Measurements from ENCODE around the gene NR1D2.

NR1D2 gene

DNA sequence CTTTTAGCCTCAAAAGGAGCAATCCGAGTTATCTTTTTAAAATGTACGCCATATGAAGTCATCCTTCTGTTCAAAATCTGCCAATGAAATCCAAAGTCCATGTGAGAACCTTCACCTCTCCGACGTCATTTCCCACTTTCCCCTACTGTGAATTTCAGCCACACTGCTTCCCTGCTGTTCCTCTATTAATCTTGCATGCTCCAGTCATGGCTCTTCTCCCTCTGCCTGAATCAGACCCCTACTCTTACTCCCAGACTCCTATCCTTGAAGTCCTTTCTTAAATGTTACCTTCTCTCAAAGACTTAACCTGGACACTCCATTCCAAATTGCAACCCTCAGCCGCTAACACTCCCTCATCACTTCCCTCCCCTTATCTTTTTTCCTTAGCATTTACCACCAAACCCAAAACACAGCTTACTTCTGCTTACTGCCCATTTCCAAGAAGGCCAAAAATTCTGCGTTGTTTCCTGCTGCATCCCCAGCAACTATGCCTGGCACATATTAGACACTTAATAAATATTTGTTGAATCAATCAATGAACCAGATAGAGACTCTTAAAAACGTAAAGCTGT, 29.5 kb upstream of the NR1D2 start (continued):
- TF ChIP-seq, protein P1, sequence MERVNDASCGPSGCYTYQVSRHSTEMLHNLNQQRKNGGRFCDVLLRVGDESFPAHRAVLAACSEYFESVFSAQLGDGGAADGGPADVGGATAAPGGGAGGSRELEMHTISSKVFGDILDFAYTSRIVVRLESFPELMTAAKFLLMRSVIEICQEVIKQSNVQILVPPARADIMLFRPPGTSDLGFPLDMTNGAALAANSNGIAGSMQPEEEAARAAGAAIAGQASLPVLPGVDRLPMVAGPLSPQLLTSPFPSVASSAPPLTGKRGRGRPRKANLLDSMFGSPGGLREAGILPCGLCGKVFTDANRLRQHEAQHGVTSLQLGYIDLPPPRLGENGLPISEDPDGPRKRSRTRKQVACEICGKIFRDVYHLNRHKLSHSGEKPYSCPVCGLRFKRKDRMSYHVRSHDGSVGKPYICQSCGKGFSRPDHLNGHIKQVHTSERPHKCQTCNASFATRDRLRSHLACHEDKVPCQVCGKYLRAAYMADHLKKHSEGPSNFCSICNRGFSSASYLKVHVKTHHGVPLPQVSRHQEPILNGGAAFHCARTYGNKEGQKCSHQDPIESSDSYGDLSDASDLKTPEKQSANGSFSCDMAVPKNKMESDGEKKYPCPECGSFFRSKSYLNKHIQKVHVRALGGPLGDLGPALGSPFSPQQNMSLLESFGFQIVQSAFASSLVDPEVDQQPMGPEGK (tag by site-specific recombination; IDR thresholded peaks at IDR 0.05) = 0 out of 2 replicates have a peak, but pooled peaks have one; percentile 32
- peak; percentile 89 for TF ChIP-seq ZNF366 (tag by site-specific recombination; conservative IDR thresholded peaks at IDR 0.05)
- TF ChIP-seq ZNF558 (tag by site-specific recombination; IDR thresholded peaks at IDR 0.05) = 0 out of 2 replicates have a peak, but pooled peaks have one; percentile 10
- TF ChIP-seq YY2 (tag by site-specific recombination; IDR thresholded peaks at IDR 0.05) = peak; percentile 22; the same call in 1 of the 2 replicates
- TF ChIP-seq, protein P2, sequence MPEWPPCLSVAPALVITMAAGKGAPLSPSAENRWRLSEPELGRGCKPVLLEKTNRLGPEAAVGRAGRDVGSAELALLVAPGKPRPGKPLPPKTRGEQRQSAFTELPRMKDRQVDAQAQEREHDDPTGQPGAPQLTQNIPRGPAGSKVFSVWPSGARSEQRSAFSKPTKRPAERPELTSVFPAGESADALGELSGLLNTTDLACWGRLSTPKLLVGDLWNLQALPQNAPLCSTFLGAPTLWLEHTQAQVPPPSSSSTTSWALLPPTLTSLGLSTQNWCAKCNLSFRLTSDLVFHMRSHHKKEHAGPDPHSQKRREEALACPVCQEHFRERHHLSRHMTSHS (tag by site-specific recombination; IDR thresholded peaks at IDR 0.05) = no peak
- peak; percentile 99 for TF ChIP-seq ZBTB17 (tag by site-specific recombination; IDR thresholded peaks at IDR 0.05)
- TF ChIP-seq, protein P3, sequence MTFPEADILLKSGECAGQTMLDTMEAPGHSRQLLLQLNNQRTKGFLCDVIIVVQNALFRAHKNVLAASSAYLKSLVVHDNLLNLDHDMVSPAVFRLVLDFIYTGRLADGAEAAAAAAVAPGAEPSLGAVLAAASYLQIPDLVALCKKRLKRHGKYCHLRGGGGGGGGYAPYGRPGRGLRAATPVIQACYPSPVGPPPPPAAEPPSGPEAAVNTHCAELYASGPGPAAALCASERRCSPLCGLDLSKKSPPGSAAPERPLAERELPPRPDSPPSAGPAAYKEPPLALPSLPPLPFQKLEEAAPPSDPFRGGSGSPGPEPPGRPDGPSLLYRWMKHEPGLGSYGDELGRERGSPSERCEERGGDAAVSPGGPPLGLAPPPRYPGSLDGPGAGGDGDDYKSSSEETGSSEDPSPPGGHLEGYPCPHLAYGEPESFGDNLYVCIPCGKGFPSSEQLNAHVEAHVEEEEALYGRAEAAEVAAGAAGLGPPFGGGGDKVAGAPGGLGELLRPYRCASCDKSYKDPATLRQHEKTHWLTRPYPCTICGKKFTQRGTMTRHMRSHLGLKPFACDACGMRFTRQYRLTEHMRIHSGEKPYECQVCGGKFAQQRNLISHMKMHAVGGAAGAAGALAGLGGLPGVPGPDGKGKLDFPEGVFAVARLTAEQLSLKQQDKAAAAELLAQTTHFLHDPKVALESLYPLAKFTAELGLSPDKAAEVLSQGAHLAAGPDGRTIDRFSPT (tag by site-specific recombination; IDR thresholded peaks at IDR 0.05) = no peak
- 0 out of 2 replicates have a peak, but pooled peaks have one; percentile 10 for TF ChIP-seq ZBTB8A (tag by site-specific recombination; IDR thresholded peaks at IDR 0.05)
- TF ChIP-seq ZNF37A (tag by site-specific recombination; IDR thresholded peaks at IDR 0.05) = no peak
- TF ChIP-seq, protein P4, sequence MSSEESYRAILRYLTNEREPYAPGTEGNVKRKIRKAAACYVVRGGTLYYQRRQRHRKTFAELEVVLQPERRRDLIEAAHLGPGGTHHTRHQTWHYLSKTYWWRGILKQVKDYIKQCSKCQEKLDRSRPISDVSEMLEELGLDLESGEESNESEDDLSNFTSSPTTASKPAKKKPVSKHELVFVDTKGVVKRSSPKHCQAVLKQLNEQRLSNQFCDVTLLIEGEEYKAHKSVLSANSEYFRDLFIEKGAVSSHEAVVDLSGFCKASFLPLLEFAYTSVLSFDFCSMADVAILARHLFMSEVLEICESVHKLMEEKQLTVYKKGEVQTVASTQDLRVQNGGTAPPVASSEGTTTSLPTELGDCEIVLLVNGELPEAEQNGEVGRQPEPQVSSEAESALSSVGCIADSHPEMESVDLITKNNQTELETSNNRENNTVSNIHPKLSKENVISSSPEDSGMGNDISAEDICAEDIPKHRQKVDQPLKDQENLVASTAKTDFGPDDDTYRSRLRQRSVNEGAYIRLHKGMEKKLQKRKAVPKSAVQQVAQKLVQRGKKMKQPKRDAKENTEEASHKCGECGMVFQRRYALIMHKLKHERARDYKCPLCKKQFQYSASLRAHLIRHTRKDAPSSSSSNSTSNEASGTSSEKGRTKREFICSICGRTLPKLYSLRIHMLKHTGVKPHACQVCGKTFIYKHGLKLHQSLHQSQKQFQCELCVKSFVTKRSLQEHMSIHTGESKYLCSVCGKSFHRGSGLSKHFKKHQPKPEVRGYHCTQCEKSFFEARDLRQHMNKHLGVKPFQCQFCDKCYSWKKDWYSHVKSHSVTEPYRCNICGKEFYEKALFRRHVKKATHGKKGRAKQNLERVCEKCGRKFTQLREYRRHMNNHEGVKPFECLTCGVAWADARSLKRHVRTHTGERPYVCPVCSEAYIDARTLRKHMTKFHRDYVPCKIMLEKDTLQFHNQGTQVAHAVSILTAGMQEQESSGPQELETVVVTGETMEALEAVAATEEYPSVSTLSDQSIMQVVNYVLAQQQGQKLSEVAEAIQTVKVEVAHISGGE (tag by site-specific recombination; conservative IDR thresholded peaks at IDR 0.05; ENCODE audit: low read depth) = peak; percentile 25; the same call in 1 of the 2 replicates
- 0 out of 2 replicates have a peak, but pooled peaks have one; percentile 27 for TF ChIP-seq BCL11B (tag by site-specific recombination; IDR thresholded peaks at IDR 0.05; ENCODE audit: low read depth)
- TF ChIP-seq ZNF76 (tag by site-specific recombination; IDR thresholded peaks at IDR 0.05; ENCODE audit: borderline replicate concordance, low read depth) = peak; percentile 83; the same call in 1 of the 2 replicates
- peak; percentile 57 for TF ChIP-seq SP2 (tag by site-specific recombination; IDR thresholded peaks at IDR 0.05)
- TF ChIP-seq ZSCAN30 (tag by site-specific recombination; IDR thresholded peaks at IDR 0.05) = no peak
- TF ChIP-seq ZNF670 (tag by site-specific recombination; IDR thresholded peaks at IDR 0.05; ENCODE audit: low read depth) = no peak
- TF ChIP-seq, protein P5, sequence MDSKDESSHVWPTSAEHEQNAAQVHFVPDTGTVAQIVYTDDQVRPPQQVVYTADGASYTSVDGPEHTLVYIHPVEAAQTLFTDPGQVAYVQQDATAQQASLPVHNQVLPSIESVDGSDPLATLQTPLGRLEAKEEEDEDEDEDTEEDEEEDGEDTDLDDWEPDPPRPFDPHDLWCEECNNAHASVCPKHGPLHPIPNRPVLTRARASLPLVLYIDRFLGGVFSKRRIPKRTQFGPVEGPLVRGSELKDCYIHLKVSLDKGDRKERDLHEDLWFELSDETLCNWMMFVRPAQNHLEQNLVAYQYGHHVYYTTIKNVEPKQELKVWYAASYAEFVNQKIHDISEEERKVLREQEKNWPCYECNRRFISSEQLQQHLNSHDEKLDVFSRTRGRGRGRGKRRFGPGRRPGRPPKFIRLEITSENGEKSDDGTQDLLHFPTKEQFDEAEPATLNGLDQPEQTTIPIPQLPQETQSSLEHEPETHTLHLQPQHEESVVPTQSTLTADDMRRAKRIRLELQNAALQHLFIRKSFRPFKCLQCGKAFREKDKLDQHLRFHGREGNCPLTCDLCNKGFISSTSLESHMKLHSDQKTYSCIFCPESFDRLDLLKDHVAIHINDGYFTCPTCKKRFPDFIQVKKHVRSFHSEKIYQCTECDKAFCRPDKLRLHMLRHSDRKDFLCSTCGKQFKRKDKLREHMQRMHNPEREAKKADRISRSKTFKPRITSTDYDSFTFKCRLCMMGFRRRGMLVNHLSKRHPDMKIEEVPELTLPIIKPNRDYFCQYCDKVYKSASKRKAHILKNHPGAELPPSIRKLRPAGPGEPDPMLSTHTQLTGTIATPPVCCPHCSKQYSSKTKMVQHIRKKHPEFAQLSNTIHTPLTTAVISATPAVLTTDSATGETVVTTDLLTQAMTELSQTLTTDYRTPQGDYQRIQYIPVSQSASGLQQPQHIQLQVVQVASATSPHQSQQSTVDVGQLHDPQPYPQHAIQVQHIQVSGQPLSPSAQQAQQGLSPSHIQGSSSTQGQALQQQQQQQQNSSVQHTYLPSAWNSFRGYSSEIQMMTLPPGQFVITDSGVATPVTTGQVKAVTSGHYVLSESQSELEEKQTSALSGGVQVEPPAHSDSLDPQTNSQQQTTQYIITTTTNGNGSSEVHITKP (tag by site-specific recombination; IDR thresholded peaks at IDR 0.05) = peak; percentile 72
- TF ChIP-seq ZNF335 (tag by site-specific recombination; conservative IDR thresholded peaks at IDR 0.05) = peak; percentile 96
- TF ChIP-seq FEZF1 (tag by site-specific recombination; IDR thresholded peaks at IDR 0.05) = peak; percentile 94
- peak; percentile 65 for TF ChIP-seq IKZF3 (tag by site-specific recombination; IDR thresholded peaks at IDR 0.05)
- no peak for TF ChIP-seq ZNF610 (tag by site-specific recombination; IDR thresholded peaks at IDR 0.05; ENCODE audit: borderline replicate concordance)
- TF ChIP-seq, protein P6, sequence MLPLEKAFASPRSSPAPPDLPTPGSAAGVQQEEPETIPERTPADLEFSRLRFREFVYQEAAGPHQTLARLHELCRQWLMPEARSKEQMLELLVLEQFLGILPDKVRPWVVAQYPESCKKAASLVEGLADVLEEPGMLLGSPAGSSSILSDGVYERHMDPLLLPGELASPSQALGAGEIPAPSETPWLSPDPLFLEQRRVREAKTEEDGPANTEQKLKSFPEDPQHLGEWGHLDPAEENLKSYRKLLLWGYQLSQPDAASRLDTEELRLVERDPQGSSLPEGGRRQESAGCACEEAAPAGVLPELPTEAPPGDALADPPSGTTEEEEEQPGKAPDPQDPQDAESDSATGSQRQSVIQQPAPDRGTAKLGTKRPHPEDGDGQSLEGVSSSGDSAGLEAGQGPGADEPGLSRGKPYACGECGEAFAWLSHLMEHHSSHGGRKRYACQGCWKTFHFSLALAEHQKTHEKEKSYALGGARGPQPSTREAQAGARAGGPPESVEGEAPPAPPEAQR (tag by site-specific recombination; IDR thresholded peaks at IDR 0.05) = no peak
- TF ChIP-seq, protein P7, sequence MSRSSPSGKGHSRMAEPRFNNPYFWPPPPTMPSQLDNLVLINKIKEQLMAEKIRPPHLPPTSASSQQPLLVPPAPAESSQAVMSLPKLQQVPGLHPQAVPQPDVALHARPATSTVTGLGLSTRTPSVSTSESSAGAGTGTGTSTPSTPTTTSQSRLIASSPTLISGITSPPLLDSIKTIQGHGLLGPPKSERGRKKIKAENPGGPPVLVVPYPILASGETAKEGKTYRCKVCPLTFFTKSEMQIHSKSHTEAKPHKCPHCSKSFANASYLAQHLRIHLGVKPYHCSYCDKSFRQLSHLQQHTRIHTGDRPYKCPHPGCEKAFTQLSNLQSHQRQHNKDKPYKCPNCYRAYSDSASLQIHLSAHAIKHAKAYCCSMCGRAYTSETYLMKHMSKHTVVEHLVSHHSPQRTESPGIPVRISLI (tag by site-specific recombination; IDR thresholded peaks at IDR 0.05) = 0 out of 2 replicates have a peak, but pooled peaks have one; percentile 8

Data from HEK293 (cell line).